ENCODE data around the gene TBXA2R.
"Not testable (repeated sequence)": the region's sequence is repeated elsewhere in the genome, so short reads cannot be mapped to it uniquely, and the experiment has no call there.

The TBXA2R gene

GRCh38 chr19:3577723-3578344 lies 28.8 kb downstream of the TBXA2R start:
- DNase-seq (ENCODE audit: low spot score) = no peak

GRCh38 chr19:3576696-3577443 lies 29.8 kb downstream of the TBXA2R start:
- DNase-seq (ENCODE audit: low spot score) = no peak

GRCh38 chr19:3575949-3576673 lies 30.6 kb downstream of the TBXA2R start:
- no peak for DNase-seq (ENCODE audit: low spot score)

GRCh38 chr19:3575260-3575741 lies 31.4 kb downstream of the TBXA2R start:
- DNase-seq (ENCODE audit: low spot score) = no peak

- peak; percentile 99 for DNase-seq (ENCODE audit: low spot score)
Measured at GRCh38 chr19:3573858-3574637, 32.6 kb downstream of the TBXA2R start.

GRCh38 chr19:3573162-3573857 lies 33.4 kb downstream of the TBXA2R start:
- no peak for DNase-seq (ENCODE audit: low spot score)

GRCh38 chr19:3572855-3573161 lies 33.9 kb downstream of the TBXA2R start, which contains the start of gene HMG20B:
Gene HMG20B (plus strand): TSS chr19:3572944. CDS start chr19:3573310, 366 bp downstream.
- no peak for DNase-seq (ENCODE audit: low spot score)

- DNase-seq (ENCODE audit: low spot score) = peak; percentile 99
Measured at GRCh38 chr19:3572132-3572854, 34.4 kb downstream of the TBXA2R start.

- no peak for DNase-seq (ENCODE audit: low spot score)
Measured at GRCh38 chr19:3570606-3571011, 36.1 kb downstream of the TBXA2R start.

- not testable (repeated sequence) for DNase-seq (ENCODE audit: low spot score)
Measured at GRCh38 chr19:3570042-3570441, 36.6 kb downstream of the TBXA2R start.

- no peak for DNase-seq (ENCODE audit: low spot score)
Measured at GRCh38 chr19:3565139-3565538, 41.5 kb downstream of the TBXA2R start.

GRCh38 chr19:3563709-3564524 lies 42.8 kb downstream of the TBXA2R start:
- no peak for DNase-seq (ENCODE audit: low spot score)

- DNase-seq (ENCODE audit: low spot score) = peak; percentile 86
Measured at GRCh38 chr19:3557461-3558248, 49.0 kb downstream of the TBXA2R start, which contains the start of gene MFSD12. Gene MFSD12 (minus strand): TSS chr19:3557586. CDS start chr19:3557403, 183 bp downstream.

GRCh38 chr19:3556978-3557460 lies 49.7 kb downstream of the TBXA2R start:
- DNase-seq (ENCODE audit: low spot score) = no peak

- DNase-seq (ENCODE audit: low spot score) = no peak
Measured at GRCh38 chr19:3556423-3556977, 50.2 kb downstream of the TBXA2R start.

GRCh38 chr19:3555653-3556422 lies 50.8 kb downstream of the TBXA2R start:
- no peak for DNase-seq (ENCODE audit: low spot score)

GRCh38 chr19:3554254-3555083 lies 52.2 kb downstream of the TBXA2R start:
- no peak for DNase-seq (ENCODE audit: low spot score)
